GM18858 (cell line): ENCODE data around the gene CNTNAP1.
"Not testable (repeated sequence)": the region's sequence is repeated elsewhere in the genome, so short reads cannot be mapped to it uniquely, and the experiment has no call there.

Source experiments
- ATAC-seq: cut with Tn5 transposase; IDR thresholded peaks from one replicate; pipeline ENCODE4 v1.9.1; 2021; ENCODE audit not compliant: unreplicated experiment

CNTNAP1 gene

DNA sequence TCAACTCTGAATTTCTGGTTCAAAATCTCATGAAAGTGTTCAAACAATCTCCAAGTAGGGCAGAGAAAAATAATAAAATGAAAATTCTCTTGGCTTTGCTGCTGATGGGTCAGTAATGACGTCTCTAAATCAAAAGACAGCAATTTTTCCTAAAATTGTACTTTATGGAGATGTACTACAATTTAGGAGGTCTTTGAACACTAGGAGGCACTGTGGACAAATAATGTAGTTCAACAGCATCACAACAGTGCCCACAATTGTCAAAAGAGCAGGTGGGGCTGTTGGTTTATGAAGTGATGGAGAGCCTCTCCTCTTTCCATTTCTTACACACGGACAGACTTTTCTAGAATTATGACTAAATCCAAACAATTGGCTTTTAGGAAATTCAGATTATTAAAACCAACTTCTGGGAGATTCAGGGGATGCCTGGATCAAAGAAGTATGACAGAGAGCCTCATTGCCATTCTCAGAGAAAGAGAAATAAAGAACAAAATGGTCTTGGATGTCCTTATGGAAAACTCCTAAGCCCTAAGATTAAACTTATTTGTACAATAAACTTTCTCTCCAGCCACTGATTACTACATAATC, 38.8 kb downstream of the CNTNAP1 start:
- no peak for ATAC-seq

DNA sequence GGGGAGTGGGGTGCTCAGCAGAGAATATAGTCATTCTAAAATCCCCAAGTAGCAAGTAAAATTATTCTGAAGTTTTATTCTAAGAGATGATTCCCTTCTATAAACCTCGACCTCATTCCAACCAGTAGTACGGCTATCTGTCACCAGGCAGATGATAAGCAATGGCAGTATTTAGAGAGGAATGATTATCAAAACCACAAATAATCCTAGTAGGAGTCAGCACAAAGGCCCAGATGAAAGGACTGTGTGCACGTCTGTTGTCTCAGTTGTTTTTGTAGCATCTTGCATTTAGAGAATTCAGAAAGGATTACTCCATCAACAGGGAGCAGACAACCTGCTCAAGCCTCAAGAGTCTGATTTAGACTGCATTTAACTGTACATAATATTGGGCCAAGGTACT, 41.3 kb downstream of the CNTNAP1 start:
- ATAC-seq = no peak

DNA sequence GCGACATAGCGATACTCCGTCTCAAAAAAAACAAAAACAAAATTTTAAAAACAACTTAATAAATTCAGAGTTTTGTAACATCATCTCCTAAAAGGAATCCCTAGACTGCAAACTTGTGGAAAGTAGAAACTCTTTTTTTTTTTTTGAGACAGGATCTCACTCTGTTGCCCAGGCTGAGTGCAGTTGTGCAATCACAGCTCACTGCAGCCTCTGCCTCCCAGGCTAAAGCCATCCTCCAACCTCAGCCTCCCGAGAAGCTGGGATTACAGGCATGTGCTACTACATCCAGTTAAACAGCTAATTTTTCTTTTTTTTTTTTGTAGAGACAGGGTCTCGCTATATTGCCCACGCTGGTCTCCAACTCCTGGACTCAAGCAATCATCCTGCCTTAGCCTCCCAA, 42.8 kb downstream of the CNTNAP1 start:
- no peak for ATAC-seq

DNA sequence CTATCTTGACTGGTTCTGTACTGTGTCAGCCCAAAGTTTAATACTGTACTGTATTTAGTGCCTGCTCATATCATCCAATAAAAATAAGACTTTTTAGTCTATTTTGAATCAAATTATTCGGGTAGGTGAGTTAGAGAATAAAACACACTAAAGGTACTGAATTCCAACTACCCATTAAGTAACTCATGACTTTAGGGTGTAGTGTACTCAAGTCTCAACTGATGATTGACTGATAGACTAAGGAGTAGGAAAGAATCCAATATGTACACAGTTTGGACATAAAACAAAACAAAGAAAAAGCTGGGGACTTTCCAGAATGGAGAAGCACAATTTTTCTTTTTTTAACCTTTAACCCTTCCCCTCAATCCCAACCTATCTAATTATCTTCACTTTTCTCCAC, 58.4 kb downstream of the CNTNAP1 start:
- ATAC-seq = no peak

DNA sequence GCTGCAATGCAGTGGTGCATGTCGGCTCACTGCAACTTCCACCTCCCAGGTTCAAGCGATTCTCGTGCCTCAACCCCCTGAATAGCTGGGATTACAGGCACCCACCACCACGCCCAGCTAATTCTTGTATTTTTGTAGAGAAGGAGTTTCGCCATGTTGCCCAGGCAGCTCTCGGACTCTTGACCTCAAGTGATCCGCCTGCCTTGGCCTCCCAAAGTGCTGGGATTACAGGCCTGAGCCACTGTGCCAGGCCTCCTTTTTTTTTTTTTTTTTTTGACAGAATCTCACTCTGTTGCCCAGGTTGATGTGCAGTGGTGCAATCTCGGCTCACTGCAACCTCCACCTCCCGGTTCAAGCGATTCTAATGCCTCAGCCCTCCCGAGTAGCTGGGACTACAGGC, 60.6 kb downstream of the CNTNAP1 start:
- not testable (repeated sequence) for ATAC-seq

DNA sequence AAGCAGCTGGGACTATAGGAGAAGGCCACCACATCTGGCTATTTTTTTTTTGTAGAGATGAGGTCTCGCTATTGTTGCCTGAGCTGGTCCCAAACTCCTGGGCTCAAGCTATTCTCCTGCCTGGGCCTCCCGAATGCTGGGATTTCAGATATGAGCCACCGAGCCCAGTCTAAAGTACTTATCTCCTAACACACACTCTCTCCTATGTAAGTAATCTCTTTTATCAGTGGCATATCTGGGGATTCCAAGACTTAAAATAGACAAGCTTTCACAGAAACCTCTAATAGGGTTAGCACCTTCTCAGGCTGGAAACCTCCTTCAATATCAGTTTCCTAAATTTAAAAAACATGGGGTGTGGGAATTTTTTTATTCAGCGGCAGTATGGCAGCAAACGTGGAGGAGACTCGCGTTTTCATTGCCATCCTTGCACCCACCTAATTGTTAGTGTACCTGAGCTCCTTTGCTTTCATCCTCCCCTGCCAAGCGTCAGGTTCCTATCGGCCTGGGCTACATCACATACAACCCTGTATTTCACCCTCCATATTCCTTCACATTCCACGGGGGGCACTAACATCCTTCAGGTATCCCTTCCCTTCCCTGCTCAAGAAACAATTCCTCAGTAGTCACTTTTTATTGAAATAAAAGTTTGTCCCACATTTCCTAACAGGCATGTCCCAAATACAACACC, 61.4 kb downstream of the CNTNAP1 start:
- no peak for ATAC-seq

DNA sequence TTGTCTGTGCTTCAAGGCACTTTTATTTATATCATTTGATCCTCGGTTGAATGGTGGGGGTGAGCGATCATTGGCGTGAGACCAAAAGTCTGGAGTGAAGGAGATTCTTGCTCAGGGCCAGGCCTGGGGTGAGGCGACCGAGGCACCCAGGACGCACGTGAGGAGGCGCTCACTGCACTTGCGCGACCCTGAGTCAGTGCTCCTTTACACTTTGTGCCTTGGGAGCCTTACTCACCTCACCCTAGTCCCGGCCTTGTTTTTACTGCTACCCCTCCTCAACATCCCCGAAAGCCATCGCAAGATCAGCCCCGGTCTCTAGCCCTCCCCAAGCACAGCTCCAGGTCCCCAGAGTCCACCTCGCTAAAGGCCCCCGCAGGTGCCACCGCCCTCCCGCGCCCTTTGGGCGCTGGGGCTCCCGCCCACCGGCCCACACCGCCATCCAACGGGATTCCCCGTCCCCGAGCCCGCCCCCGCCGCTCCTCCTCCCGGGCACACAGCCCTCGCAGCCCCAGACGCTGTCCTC, 62.0 kb downstream of the CNTNAP1 start:
- peak; percentile 9 for ATAC-seq

DNA sequence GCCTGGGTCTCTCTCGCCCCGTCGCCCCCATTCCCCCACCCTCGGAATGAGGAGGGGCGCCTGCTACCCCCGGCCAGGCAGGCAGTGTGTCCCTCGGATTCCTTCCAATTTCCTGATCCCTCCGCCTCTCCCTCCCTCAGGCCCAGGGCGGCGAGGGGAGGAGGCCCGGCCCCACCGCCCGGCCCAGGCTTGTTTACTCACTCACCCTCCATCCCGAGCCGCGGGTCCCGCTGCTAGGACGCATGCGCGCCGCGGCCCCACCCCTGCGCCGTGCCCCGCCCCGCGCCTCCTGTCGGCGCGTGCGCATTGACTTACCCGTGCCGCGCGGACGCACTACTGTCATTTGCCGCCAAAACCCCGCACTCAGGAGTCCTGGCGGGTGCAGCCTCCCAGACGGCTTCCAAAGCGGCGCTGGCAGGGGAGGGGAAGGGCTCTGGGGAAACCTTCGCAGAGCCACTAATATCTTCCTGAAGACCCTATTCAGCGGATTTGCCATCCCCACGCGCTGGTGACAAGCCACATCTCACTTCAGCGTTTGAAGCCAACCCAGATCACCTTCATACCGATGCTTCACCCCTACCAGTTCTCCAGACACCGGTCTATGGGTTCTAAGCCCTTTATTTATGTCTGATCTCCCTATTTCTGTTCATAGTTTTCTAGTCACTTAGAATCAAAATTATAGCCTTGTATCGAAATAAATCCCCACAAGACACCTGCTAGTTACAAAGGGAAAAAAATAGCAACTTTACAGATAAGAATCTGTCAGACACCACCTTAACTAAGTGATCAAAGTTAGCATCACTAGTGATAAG, 62.7 kb downstream of the CNTNAP1 start, which contains the start of gene EZH1:
EZH1 (minus strand) TSS at position 235 of the 812 bp plus-strand sequence. CDS start 16,099 bp downstream, outside the sequence.
- peak; percentile 58 for ATAC-seq

DNA sequence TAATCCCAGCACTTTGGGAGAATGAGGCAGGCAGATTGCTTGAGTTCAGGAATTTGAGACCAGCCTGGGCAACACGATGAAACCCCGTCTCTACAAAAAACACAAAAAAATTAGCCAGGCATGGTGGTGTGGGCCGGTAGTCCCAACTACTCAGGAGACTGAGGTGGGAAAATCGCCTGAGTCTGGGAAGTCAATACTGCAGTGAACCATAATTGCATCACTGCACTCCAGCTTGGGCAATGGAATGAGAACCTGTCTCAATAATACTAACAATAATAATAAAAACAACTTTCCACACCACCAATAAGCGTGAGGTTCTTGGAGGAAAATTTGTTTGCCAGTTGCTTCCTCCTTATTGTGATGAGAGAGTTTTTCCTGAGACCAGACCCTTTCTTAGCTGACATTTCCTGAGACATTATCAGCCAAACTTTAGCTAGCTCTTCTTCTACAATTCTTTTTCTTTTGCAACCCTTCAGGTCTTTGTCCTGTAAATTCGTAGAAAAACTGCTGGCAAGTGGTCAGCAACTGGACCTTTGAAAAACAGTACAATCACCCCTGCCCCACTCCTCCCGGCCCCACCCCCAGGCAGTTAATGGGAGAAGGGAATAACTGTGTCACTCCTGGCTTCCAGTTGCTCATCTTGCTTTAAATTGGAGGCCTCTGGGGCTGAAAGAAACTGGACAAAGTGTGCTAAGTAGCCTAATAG, 66.0 kb downstream of the CNTNAP1 start:
- ATAC-seq = no peak

DNA sequence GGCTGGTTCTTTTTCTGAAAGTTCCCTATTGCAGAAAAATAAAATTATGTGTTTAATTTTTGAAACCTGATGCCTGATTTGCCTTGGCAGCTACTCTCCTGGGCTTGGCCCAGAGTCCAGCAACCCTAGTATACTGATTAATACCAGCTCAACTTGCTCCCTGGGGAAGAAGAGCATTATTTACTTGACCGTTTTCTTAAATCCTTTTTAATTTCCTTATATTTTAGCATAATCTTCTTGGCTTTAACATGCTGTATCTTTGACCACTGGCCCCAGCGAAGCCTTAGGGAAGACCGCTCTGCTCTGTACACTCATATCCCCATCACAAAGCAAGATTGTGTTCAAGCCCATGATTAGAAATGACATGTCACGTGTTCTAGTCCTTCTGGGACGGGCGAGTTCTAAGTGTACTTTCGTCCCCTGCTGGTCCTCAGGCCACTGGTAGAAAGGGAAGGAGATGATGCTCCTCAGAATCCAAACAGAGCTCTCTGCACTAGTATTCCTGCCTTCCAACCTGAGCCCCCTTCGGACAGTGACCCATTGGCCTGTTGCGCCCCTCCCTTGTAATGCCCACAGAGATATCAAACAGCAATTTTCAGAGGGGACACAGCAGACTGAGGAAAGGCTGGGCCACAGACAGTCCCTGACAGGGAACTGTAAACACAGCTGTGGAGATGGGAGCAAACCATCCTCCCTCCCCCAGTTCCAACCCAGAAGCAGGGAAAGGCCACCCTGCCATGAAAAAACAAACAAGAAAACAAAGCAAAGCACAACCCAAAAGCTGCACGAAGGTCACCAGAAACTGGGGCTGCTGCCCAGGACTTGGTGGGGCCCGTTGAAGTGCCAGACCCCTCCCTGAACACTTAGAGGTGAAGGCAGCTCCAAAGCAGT, 66.8 kb downstream of the CNTNAP1 start:
- ATAC-seq = no peak
